GM15510 (cell line): ENCODE results near the gene TAGLN2.

ENCODE experiments used
- POLR2A ChIP-seq: IDR thresholded peaks from 3 replicates; pipeline ENCODE4 v1.6.1; 2011; ENCODE audit warnings: borderline replicate concordance; ENCODE audit not compliant: insufficient read length; ENCODE audit errors: extremely low read depth

Gene TAGLN2

GRCh38 chr1:159872891-159873290 lies 52.4 kb downstream of the TAGLN2 start:
- no peak for TF ChIP-seq POLR2A

GRCh38 chr1:159870704-159871103 lies 54.6 kb downstream of the TAGLN2 start:
- no peak for TF ChIP-seq POLR2A

GRCh38 chr1:159869607-159870006 lies 55.7 kb downstream of the TAGLN2 start:
- no peak for TF ChIP-seq POLR2A

- no peak for TF ChIP-seq POLR2A
Measured at GRCh38 chr1:159869173-159869572, 56.1 kb downstream of the TAGLN2 start.

- TF ChIP-seq POLR2A: no peak
Measured at GRCh38 chr1:159868766-159869165, 56.5 kb downstream of the TAGLN2 start.
